Measurements from ENCODE around the gene ZNF205. TPM values are rescaled to one million over a fixed set of nuclear protein-coding genes. Genes with fewer than 3 reads are reported as not detected.

ZNF205 gene
- total and polyA plus RNA-seq, 9 of the 15 experiments (the other 6 are each of a cell fraction or from before 2014, with no cell fraction given) = 2.4 to 11.8 (median 5.1) TPM; not detected in 2

DNA sequence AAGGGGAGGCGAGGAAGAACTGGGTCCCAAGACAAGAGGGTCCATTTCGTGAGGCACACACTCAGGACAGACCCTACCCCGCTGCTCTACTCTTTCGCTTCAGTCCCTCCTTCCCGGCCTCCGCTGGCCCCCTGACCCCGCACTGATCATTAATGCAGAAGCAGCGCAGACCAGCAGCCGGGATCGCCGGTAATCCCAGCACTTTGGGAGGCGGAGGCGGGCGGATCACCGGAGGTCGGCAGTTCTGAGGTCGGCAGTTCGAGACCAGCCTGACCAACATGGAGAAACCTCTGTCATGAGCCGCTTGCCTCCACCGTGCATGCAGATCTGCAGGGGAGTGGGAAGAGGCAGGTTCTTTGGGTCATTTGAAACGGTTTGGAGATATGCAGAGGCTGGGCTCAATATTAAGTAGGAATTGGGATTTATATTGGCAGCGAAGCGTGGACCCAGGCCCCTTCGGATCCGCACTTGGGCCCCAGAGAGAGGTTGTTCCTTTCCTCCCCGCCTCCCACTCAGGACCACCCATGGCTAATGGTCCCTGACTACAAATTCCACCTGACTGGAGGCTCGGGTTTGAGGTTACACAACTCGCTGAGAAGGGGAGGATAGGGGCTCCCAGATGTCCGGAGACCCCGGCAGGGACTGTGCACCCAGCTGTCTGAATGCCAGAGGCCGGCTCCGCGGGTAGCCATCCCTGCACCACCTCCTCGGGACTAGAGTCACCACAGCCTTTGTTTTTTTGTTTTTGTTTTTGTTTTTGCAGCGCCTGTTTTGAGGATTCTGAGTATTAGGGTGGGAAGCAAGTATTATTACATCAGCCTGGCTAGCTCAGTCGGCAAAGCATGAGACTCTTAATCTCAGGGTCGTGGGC is 52.0 kb downstream of the ZNF205 start:
- Histone ChIP-seq H3K9me1 (ENCODE audit: control insufficient read depth, insufficient read depth, low read length) (no peaks in the 10 kb centered on the region), H3K27me3 (ENCODE audit: control insufficient read depth in 2 of 2, insufficient read depth in 2 of 2, low read length in 2 of 2) (no peaks in the 10 kb centered on the region), H3K9me3 (replicated peaks; ENCODE audit: control insufficient read depth, insufficient read depth, low read depth, low read length) (no peaks in the 10 kb centered on the region), H3K9ac (ENCODE audit: insufficient read depth in 1 of 2, low read depth in 2 of 2, low read length in 2 of 2) (peak overlapping the region in 1 of 2 experiments; percentile 10; a peak in 1 of 4 replicates), H3K79me2 (ENCODE audit: control insufficient read depth, insufficient read depth, low read length) (no peaks in the 10 kb centered on the region), H2AFZ (ENCODE audit: low read depth, low read length) (peak overlapping the region; percentile 89), H3K4me1 (replicated peaks in 1 of 2; ENCODE audit: control insufficient read depth in 2 of 2, insufficient read depth in 2 of 2, low read length in 2 of 2) (peaks cover 22 to 43% of the 10 kb centered on the region in 2 experiments; a peak in 4 of 5 replicates), H3K36me3 (ENCODE audit: control insufficient read depth, insufficient read depth, low read length) (no peaks in the 10 kb centered on the region), H3K4me2 (ENCODE audit: insufficient read depth, low read length) (0 out of 2 replicates have a peak overlapping the region, but pooled peaks have one; percentile 3), H3K4me3 (no peak overlapping the region), H3K27ac (ENCODE audit: extremely low read depth, low read depth, low read length) (peak overlapping the region; percentile 69; the same call in 2 of the 3 replicates), H4K20me1 (replicated peaks; ENCODE audit: control insufficient read depth, insufficient read depth, low read length) (no peaks in the 10 kb centered on the region)
- no peak for DNase-seq (ENCODE audit: extremely low read depth in 1 of 4, low spot score in 3 of 4)
- intact Hi-C loops (cut with micrococcal nuclease) (no loop called here), in situ Hi-C loops (cut with MboI) (no loop called here)
- CTCF ChIA-PET (ENCODE audit: low intra/inter-chr PET ratio) = interaction anchor here (0.6 kb wide), 1 partner anchor 488 kb away, joined by 3 read pairs; no protein-coding TSS in a partner anchor
- ATAC-seq = no peak
- BruUV-seq (replicated peaks) = no TSS peak
- TF ChIP-seq, protein P1, sequence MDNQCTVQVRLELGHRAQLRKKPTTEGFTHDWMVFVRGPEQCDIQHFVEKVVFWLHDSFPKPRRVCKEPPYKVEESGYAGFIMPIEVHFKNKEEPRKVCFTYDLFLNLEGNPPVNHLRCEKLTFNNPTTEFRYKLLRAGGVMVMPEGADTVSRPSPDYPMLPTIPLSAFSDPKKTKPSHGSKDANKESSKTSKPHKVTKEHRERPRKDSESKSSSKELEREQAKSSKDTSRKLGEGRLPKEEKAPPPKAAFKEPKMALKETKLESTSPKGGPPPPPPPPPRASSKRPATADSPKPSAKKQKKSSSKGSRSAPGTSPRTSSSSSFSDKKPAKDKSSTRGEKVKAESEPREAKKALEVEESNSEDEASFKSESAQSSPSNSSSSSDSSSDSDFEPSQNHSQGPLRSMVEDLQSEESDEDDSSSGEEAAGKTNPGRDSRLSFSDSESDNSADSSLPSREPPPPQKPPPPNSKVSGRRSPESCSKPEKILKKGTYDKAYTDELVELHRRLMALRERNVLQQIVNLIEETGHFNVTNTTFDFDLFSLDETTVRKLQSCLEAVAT (IDR thresholded peaks at IDR 0.05) = peak in 1 of 2 experiments; percentile 89; a peak in 2 of 4 replicates
- no peak for TF ChIP-seq ZNF77 (CRISPR knock-in tag; IDR thresholded peaks at IDR 0.05)
- TF ChIP-seq TBP (optimal IDR thresholded peaks at IDR 0.05; ENCODE audit: low read depth, low read length) = peak; percentile 36
- peak; percentile 6; the same call in 1 of the 2 replicates for TF ChIP-seq MYBL2 (IDR thresholded peaks at IDR 0.05; ENCODE audit: low read depth)
- no peak for TF ChIP-seq MYBL2 (CRISPR knock-in tag; IDR thresholded peaks at IDR 0.05; ENCODE audit: borderline replicate concordance)
- FAIRE-seq = no peak
- POLR2A ChIA-PET = no interaction called here
- WGBS (ENCODE audit: insufficient coverage, low coverage, missing lambda C conversion rate) = 83% methylated on average over 33 of the region's 37 CpGs
